GM12801 (cell line): ENCODE results near the gene CRTC1.

Experiments used
- TF ChIP-seq, protein P1 (sequence below): IDR thresholded peaks from one replicate; pipeline ENCODE4 v1.5.1; 2011; ENCODE audit warnings: control low read depth; ENCODE audit not compliant: insufficient read length; ENCODE audit errors: extremely low read depth

CRTC1 gene

GRCh38 chr19:18745012-18745735 lies 61.7 kb downstream of the CRTC1 start:
- TF ChIP-seq, protein P1, sequence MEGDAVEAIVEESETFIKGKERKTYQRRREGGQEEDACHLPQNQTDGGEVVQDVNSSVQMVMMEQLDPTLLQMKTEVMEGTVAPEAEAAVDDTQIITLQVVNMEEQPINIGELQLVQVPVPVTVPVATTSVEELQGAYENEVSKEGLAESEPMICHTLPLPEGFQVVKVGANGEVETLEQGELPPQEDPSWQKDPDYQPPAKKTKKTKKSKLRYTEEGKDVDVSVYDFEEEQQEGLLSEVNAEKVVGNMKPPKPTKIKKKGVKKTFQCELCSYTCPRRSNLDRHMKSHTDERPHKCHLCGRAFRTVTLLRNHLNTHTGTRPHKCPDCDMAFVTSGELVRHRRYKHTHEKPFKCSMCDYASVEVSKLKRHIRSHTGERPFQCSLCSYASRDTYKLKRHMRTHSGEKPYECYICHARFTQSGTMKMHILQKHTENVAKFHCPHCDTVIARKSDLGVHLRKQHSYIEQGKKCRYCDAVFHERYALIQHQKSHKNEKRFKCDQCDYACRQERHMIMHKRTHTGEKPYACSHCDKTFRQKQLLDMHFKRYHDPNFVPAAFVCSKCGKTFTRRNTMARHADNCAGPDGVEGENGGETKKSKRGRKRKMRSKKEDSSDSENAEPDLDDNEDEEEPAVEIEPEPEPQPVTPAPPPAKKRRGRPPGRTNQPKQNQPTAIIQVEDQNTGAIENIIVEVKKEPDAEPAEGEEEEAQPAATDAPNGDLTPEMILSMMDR, result no peak

- TF ChIP-seq, protein P1, result no peak
These were observed 62.5 kb downstream of the CRTC1 start for GRCh38 chr19:18745931-18746330.

DNA sequence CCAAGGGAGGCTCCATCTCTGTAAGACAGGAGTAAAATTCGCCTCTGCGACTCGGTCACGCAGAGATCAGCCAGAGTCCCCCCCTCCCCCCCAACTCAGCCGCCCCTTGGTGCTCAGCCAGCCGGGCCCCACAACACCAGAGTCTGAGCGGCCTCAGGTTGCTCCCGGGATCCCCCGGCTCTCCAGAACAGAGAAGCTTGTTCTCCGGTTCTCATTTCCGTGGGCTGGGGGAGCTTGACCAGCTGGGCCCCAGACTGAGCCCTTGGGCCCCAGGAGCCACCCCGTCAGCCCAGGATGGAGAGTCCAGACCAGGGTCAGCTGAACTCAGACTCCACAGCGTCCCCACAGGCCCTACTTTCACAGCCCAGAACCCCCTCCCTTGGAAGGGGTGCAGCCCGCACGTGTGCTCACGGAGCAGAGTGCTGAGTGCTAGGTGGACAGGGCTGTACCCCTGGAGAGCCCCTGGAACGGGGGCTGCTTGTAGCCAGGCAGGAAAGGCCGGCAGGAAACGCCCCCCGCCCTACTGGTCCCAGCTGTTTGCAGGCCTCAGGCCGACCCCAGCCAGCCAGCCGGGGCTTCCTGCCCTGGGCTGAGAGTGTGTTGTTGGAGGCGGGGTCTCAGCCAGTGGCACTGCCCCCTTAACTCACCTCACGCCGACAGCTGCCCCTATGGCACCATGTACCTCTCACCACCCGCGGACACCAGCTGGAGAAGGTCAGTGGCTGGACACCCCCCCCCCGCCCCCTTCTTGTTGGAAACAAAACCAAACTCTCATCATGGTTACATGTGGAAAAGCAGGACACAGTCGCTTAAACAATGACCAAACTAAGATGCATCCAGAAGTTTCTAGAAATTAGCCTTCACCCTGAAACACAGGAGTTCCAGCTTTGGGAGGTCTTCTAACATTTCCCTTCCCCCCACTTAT lies 63.2 kb downstream of the CRTC1 start:
- TF ChIP-seq, protein P1, result no peak

GRCh38 chr19:18749362-18750231 lies 66.1 kb downstream of the CRTC1 start:
- TF ChIP-seq, protein P1, result no peak

DNA sequence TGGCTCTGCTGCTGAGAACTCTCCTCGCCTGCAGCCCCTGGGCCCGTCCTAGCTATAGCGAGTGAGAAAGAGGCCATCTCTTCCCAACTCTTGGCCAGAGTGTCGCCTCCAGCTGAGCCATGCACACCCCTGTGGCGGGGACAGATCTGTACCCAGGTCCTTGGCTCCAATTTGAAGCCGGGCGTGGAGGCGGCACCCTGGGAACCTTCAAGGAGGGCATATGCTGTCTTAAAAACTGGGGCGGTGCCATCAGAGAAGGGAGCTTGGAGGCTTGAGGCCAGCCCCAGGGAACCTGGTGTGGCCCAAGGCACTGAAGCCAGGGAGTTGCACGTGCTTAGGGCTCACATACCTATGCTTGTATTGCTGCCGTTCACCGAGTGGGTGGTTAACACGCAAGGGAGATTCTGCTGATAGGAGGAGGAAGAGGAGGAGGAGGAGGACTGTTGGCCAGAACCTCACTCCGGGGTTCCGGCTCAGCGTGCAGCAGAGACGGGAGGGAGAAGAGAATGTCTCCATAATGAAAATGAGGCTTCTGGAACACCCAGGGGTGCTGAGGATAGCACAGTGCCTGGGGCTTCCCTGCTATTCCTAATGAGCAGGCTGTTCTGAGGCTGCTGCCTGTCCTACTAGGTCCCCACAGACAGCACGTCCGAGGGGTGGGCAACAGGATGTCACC lies 67.0 kb downstream of the CRTC1 start:
- TF ChIP-seq, protein P1, result no peak

GRCh38 chr19:18751571-18751970 lies 68.1 kb downstream of the CRTC1 start:
- TF ChIP-seq, protein P1, result no peak
